GM21367 (cell line): ENCODE measurements around the gene LARP4B.

Experiments
- ATAC-seq: cut with Tn5 transposase; IDR thresholded peaks from one replicate; pipeline ENCODE4 v1.9.1; 2021; ENCODE audit not compliant: unreplicated experiment

Gene LARP4B

GRCh38 chr10:839550-840205, 91.8 kb downstream of the LARP4B start:
- no peak for ATAC-seq

GRCh38 chr10:836782-837181, 94.7 kb downstream of the LARP4B start:
- no peak for ATAC-seq

- ATAC-seq: no peak
Observed at GRCh38 chr10:834493-834892, 97.0 kb downstream of the LARP4B start.

GRCh38 chr10:829241-829640, 102.3 kb downstream of the LARP4B start:
- no peak for ATAC-seq

- no peak for ATAC-seq
Observed at GRCh38 chr10:828191-828590, 103.3 kb downstream of the LARP4B start.

- ATAC-seq: no peak
Observed at GRCh38 chr10:824946-825345, 106.6 kb downstream of the LARP4B start.

- ATAC-seq: no peak
Observed at GRCh38 chr10:824497-824896, 107.0 kb downstream of the LARP4B start.

GRCh38 chr10:822661-823367, 108.7 kb downstream of the LARP4B start:
- no peak for ATAC-seq

- ATAC-seq: no peak
Observed at GRCh38 chr10:822197-822596, 109.3 kb downstream of the LARP4B start.

- ATAC-seq: no peak
Observed at GRCh38 chr10:821322-821721, 110.2 kb downstream of the LARP4B start.

GRCh38 chr10:819816-820215, 111.7 kb downstream of the LARP4B start:
- no peak for ATAC-seq

GRCh38 chr10:819326-819725, 112.2 kb downstream of the LARP4B start:
- ATAC-seq: no peak

- ATAC-seq: no peak
Observed at GRCh38 chr10:818526-819220, 112.8 kb downstream of the LARP4B start.

- no peak for ATAC-seq
Observed at GRCh38 chr10:818010-818409, 113.5 kb downstream of the LARP4B start.

GRCh38 chr10:817371-817770, 114.1 kb downstream of the LARP4B start:
- no peak for ATAC-seq

- ATAC-seq: no peak
Observed at GRCh38 chr10:816958-817357, 114.5 kb downstream of the LARP4B start.

GRCh38 chr10:816091-816477, 115.4 kb downstream of the LARP4B start:
- ATAC-seq: no peak

- ATAC-seq: no peak
Observed at GRCh38 chr10:815338-816090, 116.0 kb downstream of the LARP4B start.

GRCh38 chr10:814536-815302, 116.8 kb downstream of the LARP4B start:
- ATAC-seq: no peak

GRCh38 chr10:813286-813685, 118.2 kb downstream of the LARP4B start:
- ATAC-seq: no peak

- ATAC-seq: no peak
Observed at GRCh38 chr10:812787-813186, 118.7 kb downstream of the LARP4B start.
